Activated T-cell treated with anti-CD3 and anti-CD28 coated beads, Interleukin-2, amount 50 U/mL, for 72 hours (primary cell): Measurements from ENCODE around the gene POMT2. TPM values are rescaled to one million over a fixed set of nuclear protein-coding genes. Genes with fewer than 3 reads are reported as not detected.
"Not testable (repeated sequence)": the region's sequence is repeated elsewhere in the genome, so short reads cannot be mapped to it uniquely, and the experiment has no call there.

Experiments
- ATAC-seq, 2 donors: fragments of 150-1000 bp; cut with Tn5 transposase; replicated peaks in 1 of 2; 2 replicates each; pipeline ENCODE4 v1.10.0; 2021; ENCODE audit warnings: moderate library complexity in 2 of 2, mild to moderate bottlenecking in 1 of 2
- DNase-seq, 2 donors: peaks; one replicate each; pipeline ENCODE4 v3.0.0; 2021 to 2022; ENCODE audit warnings: mixed read lengths in 1 of 2
- H3K27ac Mint-ChIP-seq: one replicate; pipeline ENCODE4 v1.8.0; 2022; ENCODE audit warnings: mild to moderate bottlenecking, moderate library complexity, mixed read lengths
- H3K27me3 Mint-ChIP-seq: one replicate; pipeline ENCODE4 v1.8.0; 2022; ENCODE audit warnings: low read depth, mixed read lengths
- H3K36me3 Mint-ChIP-seq, 2 donors: one replicate each; pipeline ENCODE4 v1.8.0; 2022; ENCODE audit warnings: mixed read lengths in 2 of 2, mild to moderate bottlenecking in 1 of 2; ENCODE audit not compliant: insufficient read depth in 2 of 2
- H3K4me1 Mint-ChIP-seq: one replicate; pipeline ENCODE4 v1.8.0; 2022; ENCODE audit warnings: low read depth, mixed read lengths
- H3K4me3 Mint-ChIP-seq, 2 donors: one replicate each; pipeline ENCODE4 v1.8.0; 2022; ENCODE audit warnings: mild to moderate bottlenecking in 2 of 2, mixed read lengths in 2 of 2, moderate library complexity in 2 of 2
- H3K9me3 Mint-ChIP-seq, 2 donors: one replicate each; pipeline ENCODE4 v1.8.0; 2022; ENCODE audit warnings: mixed read lengths in 2 of 2
- total RNA-seq, 2 donors: library from RNA; stranded (reverse); gene quantifications; one replicate each; pipeline ENCODE4 v1.2.3, GENCODE V29; 2022

Gene POMT2
- total RNA-seq, 2 donors from 2014 or later = 14.7 to 18.1 TPM

DNA sequence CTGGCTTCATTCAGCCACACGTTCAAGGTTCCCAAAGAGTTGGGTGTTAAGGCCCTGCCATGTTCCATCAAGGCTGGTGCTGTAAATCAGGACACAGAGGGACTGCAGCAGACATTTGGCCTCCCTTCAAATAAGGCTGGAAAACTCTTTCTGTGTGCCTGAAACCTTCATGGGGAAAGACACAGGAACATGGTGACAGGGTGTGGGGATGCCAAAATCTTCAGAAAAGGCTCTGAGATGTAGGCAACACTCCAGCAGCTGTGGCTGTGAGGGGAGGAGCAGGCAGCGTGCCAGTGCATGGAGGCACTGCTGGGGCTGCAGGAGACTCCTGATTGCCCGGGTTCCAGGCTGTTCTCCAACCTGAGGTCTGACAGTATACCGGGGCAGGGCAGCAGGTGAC is 15.0 kb downstream of the POMT2 start:
- DNase-seq (no peak), ATAC-seq (no peak)
- no peak overlapping the region for H3K4me3 Mint-ChIP-seq
- H3K4me1 Mint-ChIP-seq = peaks cover 60% of the 10 kb centered on the region
- H3K36me3 Mint-ChIP-seq = no peaks in the 10 kb centered on the region
- H3K27ac Mint-ChIP-seq = no peak overlapping the region
- H3K27me3 Mint-ChIP-seq = no peaks in the 10 kb centered on the region
- no peaks in the 10 kb centered on the region for H3K9me3 Mint-ChIP-seq

DNA sequence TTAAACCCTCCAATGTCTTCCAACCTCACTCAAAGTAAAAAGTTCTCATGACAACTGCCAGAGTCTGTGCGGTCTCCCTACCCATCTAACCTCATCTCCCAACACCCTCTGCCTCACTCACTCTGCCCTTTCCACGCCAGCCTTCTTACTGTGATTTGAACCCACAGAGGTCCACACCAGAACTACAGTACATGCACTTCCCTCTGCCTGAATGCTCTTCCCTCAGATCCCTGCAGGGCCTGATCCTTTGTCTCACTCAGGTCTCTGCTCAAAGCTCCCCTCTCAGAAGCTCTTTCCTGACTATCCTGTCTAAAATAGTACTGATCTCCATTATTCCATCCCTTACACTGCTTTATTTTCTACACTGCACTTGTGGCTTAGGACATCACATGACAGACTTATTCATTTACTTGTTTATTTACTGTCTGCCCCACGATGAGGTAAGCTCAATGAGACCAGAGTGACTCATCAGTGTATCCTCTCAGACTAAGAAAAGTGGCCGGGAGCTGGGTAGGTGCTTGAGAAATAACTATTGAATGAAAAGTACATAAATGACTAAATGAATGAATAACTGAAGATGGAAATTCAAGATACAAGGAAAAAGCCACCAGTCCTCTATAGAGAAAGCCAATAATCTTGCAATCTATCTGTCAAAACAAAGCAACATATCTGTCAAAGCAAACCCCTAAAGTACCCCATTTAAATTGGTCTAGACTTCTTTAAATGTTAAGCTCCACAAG is 17.1 kb downstream of the POMT2 start:
- H3K27ac Mint-ChIP-seq = peak overlapping the region; percentile 97
- H3K9me3 Mint-ChIP-seq = no peaks in the 10 kb centered on the region
- peak; percentile 66 to 80 for DNase-seq
- H3K4me3 Mint-ChIP-seq = peak overlapping the region; percentile 79 to 82
- H3K27me3 Mint-ChIP-seq = no peaks in the 10 kb centered on the region
- no peaks in the 10 kb centered on the region for H3K36me3 Mint-ChIP-seq
- peaks cover 60% of the 10 kb centered on the region for H3K4me1 Mint-ChIP-seq
- ATAC-seq = peak; percentile 76 to 79

DNA sequence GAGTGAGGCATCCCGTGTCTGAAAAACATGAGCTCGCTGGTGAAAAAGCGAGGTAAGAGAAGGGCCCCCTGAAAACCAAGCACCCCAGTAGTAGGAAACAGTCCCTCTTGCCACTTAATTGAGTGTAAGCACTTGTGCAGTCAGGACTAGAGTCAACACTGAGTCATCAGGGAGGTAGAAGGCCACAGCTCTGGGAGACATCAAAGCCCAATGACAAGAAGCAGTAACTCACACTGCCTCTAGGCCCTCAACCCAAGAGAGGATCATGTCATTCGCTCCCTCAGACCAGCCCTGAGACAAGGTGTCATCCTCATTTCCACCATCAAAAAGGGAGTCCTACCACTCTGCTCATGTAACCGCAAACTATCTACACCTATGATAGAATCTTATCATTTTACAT is 17.8 kb downstream of the POMT2 start:
- H3K9me3 Mint-ChIP-seq = no peaks in the 10 kb centered on the region
- H3K4me3 Mint-ChIP-seq = peak overlapping the region; percentile 79 to 82
- no peaks in the 10 kb centered on the region for H3K27me3 Mint-ChIP-seq
- H3K27ac Mint-ChIP-seq = peak overlapping the region; percentile 97
- DNase-seq (peak; percentile 76 to 86), ATAC-seq (peak; percentile 91 to 93)
- H3K4me1 Mint-ChIP-seq = peaks cover 60% of the 10 kb centered on the region
- H3K36me3 Mint-ChIP-seq = no peaks in the 10 kb centered on the region

DNA sequence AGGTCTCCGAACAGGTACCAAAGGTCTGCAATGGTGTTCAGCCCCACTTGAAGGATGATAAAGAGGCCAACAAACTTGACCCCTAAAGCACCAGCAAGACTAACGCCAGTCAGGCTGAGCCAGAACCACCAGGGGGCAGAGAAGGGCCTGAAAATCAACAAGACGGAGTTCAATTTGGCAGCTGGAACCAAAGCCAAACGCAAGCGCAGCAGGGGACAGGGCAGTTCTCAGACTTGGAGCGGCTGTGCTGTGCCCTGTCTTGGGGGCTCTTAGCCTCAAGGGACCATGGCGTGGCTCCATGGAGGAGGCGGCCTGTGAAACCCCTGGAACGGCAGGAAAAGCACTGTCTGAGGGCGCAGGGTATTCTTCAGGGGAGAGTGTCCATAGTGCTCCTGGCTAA is 19.6 kb downstream of the POMT2 start:
- DNase-seq (peak; percentile 76 to 78), ATAC-seq (no peak)
- Mint-ChIP-seq H3K4me3 (no peak overlapping the region), H3K27ac (no peak overlapping the region), H3K4me1 (peaks cover 45% of the 10 kb centered on the region), H3K27me3 (no peaks in the 10 kb centered on the region), H3K36me3 (no peaks in the 10 kb centered on the region), H3K9me3 (no peaks in the 10 kb centered on the region)

DNA sequence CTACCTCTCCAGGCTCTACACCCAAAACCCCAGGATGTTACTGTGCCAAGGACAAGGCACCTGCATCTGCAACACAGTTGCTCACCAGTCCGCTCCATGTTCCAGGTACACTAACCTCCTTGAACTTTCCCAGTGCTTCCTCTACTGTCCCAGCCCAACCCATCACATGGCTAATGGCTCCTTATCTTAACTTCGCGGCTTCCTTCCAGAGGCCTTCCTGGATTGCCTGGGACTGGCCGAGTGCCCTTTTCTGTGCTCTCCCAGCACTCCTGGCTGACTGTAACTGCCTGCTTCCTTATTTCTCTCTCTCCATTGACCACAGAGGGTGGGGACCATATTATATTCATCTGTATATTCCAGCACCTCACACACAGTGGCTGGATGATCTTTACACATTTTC is 20.9 kb downstream of the POMT2 start:
- H3K27me3 Mint-ChIP-seq = no peaks in the 10 kb centered on the region
- H3K4me1 Mint-ChIP-seq = peaks cover 37% of the 10 kb centered on the region
- no peaks in the 10 kb centered on the region for H3K36me3 Mint-ChIP-seq
- DNase-seq (no peak), ATAC-seq (no peak)
- H3K27ac Mint-ChIP-seq = no peak overlapping the region
- H3K9me3 Mint-ChIP-seq = no peaks in the 10 kb centered on the region
- H3K4me3 Mint-ChIP-seq = no peak overlapping the region

DNA sequence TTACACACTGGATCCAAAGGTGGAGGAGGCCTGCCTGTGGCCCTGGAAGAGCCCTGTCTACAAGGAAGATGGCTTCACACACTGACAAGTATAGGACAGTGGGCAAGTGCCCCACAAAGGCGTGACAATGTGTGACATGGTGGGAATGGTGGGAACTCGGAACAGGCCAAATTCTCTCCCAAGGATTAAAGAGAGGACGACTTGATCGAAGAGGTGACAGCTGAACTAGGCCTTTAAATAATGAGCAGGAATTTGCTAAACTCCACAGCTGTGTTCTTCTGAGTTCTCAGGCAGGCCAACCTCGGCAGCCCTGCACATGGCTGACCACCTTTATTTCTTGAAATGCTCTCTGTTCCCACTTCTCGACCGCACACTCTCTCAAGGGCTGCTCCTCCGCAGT is 23.8 kb downstream of the POMT2 start:
- Mint-ChIP-seq H3K9me3 (no peaks in the 10 kb centered on the region), H3K27ac (no peak overlapping the region), H3K27me3 (no peaks in the 10 kb centered on the region), H3K36me3 (no peaks in the 10 kb centered on the region), H3K4me3 (no peak overlapping the region), H3K4me1 (peaks cover 10% of the 10 kb centered on the region)
- DNase-seq = no peak
- no peak for ATAC-seq

DNA sequence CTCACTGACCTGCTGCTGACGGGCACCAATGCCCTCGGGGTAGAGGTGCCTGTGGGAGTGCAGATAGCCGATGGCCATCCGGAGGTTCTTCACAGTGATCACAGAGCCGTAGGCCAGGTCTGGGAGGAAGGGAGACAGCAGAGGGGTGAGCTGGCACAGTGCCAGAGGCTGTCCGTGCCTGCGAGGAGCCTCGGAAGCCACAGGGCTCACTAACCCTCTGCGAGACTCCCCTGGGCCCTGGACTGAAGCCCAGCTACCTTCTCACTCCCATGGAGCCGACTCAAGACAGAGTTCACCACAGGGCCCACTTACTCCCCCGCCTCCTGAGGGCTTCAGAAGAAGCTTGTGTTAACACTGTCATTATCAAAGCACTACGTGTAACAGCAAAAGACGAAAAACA is 24.5 kb downstream of the POMT2 start:
- Mint-ChIP-seq H3K4me3 (no peak overlapping the region), H3K4me1 (peaks cover 4% of the 10 kb centered on the region), H3K9me3 (no peaks in the 10 kb centered on the region), H3K36me3 (no peaks in the 10 kb centered on the region), H3K27me3 (no peaks in the 10 kb centered on the region), H3K27ac (no peak overlapping the region)
- no peak for DNase-seq
- no peak for ATAC-seq

DNA sequence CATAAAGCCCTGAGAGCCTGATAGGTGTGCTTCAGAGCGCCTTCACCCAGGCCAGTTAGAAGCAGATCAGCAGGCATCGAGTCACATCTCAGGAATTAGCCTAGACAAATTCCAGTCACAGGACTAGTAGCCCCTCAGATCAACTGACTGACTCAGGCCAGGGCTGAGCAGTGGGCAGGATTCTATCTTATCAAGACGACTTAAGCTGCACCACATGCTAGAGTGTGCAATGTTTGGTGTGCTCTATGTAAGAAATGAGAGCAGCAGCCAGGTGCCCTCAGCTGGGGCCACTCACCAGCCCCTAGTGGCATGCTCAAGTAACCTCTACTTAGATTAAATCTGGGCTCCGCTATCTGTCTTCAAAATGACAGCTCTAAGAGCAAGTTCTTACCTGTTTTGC is 30.0 kb downstream of the POMT2 start:
- no peaks in the 10 kb centered on the region for H3K36me3 Mint-ChIP-seq
- DNase-seq = no peak
- no peaks in the 10 kb centered on the region for H3K27me3 Mint-ChIP-seq
- no peaks in the 10 kb centered on the region for H3K4me1 Mint-ChIP-seq
- no peak overlapping the region for H3K27ac Mint-ChIP-seq
- H3K4me3 Mint-ChIP-seq = no peak overlapping the region
- no peak for ATAC-seq
- no peaks in the 10 kb centered on the region for H3K9me3 Mint-ChIP-seq

DNA sequence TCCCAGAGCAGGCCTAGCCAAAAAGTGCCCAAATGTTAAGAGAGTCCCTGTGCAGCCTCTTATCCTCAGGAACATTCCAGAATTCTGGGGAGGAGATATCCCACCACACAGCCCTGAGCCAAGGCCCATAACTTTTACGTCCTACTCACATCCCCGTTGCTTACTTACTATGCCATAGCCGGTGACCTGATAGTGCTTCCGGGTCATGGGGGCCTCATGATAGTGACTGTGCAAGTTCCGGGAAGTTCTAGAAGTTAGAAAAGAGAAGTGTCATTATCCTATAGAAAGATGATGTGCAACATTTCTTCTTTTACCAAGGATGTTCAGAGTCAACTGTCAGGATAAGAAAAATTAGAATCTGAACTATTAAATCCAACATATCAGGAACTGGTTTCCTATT is 34.1 kb downstream of the POMT2 start:
- H3K4me3 Mint-ChIP-seq = no peak overlapping the region
- no peaks in the 10 kb centered on the region for H3K4me1 Mint-ChIP-seq
- ATAC-seq (no peak), DNase-seq (no peak)
- H3K27me3 Mint-ChIP-seq = no peaks in the 10 kb centered on the region
- H3K36me3 Mint-ChIP-seq = peaks cover 3 to 4% of the 10 kb centered on the region in 2 donors
- H3K27ac Mint-ChIP-seq = no peak overlapping the region
- no peaks in the 10 kb centered on the region for H3K9me3 Mint-ChIP-seq

DNA sequence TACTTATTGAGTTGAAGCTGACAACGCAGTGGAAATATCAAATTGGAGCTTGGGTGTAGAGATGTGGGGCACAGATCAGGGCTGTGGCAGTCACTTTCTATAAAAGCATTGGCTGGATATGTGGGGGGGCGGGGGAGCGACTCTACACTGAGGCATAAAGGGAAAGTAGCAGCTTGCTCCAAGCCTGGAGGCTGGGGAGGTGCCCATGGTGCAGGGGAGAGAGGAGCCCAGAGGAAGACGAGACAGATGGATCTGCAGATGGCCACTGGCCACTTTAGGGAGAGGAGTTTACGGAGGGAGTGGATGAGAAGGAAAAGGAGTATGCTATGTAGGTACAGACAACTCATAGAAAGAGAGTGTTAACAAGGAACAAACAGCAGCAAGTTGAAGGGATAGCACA is 36.2 kb downstream of the POMT2 start:
- Mint-ChIP-seq H3K9me3 (no peaks in the 10 kb centered on the region), H3K4me1 (no peaks in the 10 kb centered on the region), H3K27ac (no peak overlapping the region), H3K36me3 (peaks cover 3 to 4% of the 10 kb centered on the region in 2 donors), H3K27me3 (no peaks in the 10 kb centered on the region), H3K4me3 (no peak overlapping the region)
- ATAC-seq (no peak), DNase-seq (no peak)

DNA sequence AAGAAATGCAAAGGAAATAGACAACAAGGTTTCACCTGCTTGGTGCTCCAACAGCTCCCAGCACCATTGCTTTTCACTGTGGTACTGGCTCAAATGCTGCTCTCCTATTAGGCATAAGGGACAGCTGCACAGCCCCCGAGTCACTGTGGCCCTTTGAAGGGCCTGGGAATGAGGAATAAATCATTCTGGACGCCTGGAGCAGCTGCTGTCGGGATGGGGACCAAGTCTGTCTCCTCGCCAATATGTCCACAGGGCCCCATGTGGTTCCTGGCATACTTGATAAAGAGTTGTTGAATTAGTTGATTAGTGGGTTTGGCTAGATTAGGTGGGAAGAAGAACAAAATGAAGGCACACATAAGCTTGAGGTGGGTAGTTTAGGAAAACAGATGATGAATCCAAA is 36.6 kb downstream of the POMT2 start:
- Mint-ChIP-seq H3K27ac (no peak overlapping the region), H3K36me3 (peaks cover 3 to 4% of the 10 kb centered on the region in 2 donors), H3K27me3 (no peaks in the 10 kb centered on the region), H3K4me1 (no peaks in the 10 kb centered on the region), H3K9me3 (no peaks in the 10 kb centered on the region), H3K4me3 (no peak overlapping the region)
- DNase-seq (no peak), ATAC-seq (no peak)

DNA sequence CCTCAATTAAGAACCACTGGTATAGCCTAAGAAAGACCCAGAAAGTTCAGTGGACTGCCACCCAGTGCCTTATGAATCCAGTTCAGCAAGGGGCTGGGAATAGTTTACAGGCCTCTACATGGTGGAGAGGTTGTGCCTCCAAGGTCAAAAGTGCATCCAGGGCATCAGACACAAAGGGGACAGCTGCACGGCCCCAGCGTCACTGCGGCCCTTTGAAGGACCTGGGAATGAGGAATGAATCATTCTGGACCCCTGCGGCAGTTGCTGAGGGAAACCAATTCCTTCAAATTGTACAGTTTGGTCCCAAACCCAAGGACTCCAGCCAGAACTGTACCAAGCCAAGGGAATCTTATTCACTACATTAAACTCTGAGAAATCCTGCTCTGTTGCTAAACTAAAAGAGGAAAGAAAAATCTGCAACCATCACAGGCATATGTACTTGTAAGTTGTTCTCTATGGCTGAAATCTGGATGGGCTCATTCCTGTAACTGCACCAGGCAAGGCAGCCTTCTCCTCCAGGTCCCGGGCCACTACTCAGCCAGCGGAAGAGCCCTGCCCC is 38.8 kb downstream of the POMT2 start:
- no peak for ATAC-seq
- H3K4me1 Mint-ChIP-seq = no peaks in the 10 kb centered on the region
- H3K4me3 Mint-ChIP-seq = no peak overlapping the region
- H3K36me3 Mint-ChIP-seq = peaks cover 3 to 4% of the 10 kb centered on the region in 2 donors
- no peaks in the 10 kb centered on the region for H3K9me3 Mint-ChIP-seq
- no peak for DNase-seq
- no peak overlapping the region for H3K27ac Mint-ChIP-seq
- H3K27me3 Mint-ChIP-seq = no peaks in the 10 kb centered on the region

DNA sequence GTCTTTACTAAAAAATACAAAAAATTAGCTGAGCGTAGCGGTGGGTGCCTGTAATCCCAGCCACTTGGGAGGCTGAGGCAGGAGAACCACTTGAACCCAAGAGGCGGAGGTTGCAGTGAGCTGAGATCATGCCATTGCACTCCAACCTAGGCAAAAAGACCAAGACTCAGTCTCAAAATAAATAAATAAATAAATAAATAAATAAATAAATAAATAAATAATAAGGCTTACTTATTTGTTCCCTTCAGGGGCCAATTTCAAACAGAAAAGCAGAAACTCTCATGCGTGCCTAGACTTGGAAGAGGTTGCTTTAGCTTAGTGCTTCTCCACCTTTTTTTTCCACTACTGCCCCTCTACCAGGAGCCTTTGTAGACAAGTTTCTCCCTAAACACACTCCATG is 39.8 kb downstream of the POMT2 start:
- not testable (repeated sequence) for H3K27me3 Mint-ChIP-seq, H3K4me3 Mint-ChIP-seq

DNA sequence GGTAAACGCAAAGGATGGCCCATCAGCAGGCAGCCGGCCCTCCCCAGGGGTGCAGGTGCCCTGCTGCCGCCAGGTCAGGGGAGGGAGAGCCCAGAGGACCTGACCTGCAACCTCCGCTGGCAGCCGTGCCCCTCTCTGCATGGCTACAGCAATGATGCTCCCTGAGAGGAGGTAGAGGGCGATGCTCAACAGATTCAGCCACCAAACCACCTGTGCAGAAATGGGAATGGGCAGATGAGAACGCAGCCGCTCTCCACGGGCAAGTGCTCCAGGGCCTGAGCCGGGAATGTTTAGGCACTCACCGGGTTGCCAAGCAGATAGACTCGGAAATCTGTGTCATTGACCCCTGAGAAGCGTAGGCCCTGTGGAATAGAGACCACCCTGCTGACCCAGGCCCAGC is 41.0 kb downstream of the POMT2 start:
- ATAC-seq (no peak), DNase-seq (no peak)
- Mint-ChIP-seq H3K4me1 (no peaks in the 10 kb centered on the region), H3K27ac (no peak overlapping the region), H3K4me3 (no peak overlapping the region), H3K9me3 (no peaks in the 10 kb centered on the region), H3K27me3 (no peaks in the 10 kb centered on the region), H3K36me3 (peaks cover 2% of the 10 kb centered on the region in 2 donors)

More for the DNA sequence above, 39.8 kb downstream of the POMT2 start:
- DNase-seq, H3K4me1 Mint-ChIP-seq, ATAC-seq, H3K36me3 Mint-ChIP-seq, H3K9me3 Mint-ChIP-seq, H3K27ac Mint-ChIP-seq: not testable (repeated sequence)
